GM19023 (cell line): Measurements from ENCODE around the gene SDHAF2.
"Not testable (repeated sequence)": the region's sequence is repeated elsewhere in the genome, so short reads cannot be mapped to it uniquely, and the experiment has no call there.

Source experiments
- ATAC-seq: cut with Tn5 transposase; IDR thresholded peaks from one replicate; pipeline ENCODE4 v1.9.1; 2021; ENCODE audit warnings: mild to moderate bottlenecking, moderate library complexity; ENCODE audit not compliant: unreplicated experiment

SDHAF2 gene

GRCh38 chr11:61475433-61475832 is 45.5 kb downstream of the SDHAF2 start:
- no peak for ATAC-seq

DNA sequence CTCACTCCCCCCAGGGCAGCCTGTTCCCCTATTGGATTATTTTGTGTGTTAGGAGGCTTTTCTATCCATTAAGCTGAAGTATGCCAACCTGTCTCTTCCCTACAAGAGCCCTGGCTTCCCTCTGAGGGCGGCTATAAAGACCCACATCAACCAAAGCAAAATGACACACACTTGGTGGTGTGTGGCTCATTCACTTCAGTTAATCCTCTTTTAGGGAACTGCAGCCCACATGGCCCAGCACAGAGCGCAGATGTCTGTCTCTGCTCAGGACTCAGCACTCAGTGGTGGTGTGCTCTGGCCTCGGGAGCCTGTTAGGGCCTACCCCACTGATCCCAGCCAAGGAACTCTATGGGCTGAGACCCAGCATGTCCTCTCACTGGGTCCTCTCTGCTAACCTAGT is 46.4 kb downstream of the SDHAF2 start:
- ATAC-seq = no peak

- ATAC-seq = no peak
Observed at GRCh38 chr11:61477126-61477525, 47.2 kb downstream of the SDHAF2 start.

DNA sequence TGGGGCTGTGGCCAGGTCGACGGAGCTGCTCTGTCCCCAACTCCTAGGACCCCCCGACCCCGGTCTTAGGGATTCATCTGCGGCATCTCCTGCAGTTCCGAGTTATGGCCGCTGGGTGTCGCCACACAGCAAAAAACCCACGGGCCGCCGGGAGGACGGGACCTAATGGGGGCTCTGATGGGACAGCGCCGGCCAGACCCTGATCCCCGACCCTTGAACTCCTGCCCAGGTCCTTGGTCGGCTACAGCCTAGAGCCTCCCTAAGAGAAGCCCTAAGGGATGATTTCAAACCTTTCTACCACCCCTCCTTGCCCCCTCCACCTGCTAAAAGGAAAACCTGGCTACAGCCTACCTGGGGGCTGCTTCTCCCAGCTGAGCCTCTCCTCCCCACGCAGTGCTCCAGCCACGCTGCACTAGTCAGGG is 47.8 kb downstream of the SDHAF2 start:
- ATAC-seq = no peak

DNA sequence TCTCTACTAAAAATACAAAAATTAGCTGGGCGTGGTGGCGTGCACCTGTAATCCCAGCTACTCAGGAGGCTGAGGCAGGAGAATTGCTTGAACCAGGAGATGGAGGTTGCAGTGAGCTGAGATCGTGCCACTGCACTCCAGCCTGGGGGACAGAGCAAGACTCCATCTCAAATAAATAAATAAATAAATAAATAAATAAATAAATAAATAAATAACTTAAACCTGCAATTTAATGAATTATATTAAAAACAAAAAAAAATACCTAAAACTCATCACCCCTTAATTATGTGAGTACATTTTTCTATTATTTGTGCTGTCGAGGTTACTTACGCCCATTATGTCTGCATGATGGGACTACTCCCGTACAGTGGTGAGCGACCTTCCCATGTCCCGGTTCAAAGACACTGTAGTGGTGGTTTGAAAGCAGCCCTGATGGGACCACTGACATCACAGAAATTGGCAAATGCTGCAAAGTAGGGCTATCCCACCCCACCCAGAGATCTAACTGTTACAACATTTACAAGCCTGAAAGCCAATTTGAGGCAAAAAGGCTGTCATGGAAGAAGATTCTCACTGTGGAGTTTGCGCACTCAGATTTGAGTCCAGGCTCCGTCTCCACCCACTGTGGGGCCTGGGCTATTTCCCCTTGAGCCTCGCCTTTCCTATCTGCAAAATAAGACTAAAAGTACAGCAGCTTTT is 49.6 kb downstream of the SDHAF2 start:
- ATAC-seq = not testable (repeated sequence)

DNA sequence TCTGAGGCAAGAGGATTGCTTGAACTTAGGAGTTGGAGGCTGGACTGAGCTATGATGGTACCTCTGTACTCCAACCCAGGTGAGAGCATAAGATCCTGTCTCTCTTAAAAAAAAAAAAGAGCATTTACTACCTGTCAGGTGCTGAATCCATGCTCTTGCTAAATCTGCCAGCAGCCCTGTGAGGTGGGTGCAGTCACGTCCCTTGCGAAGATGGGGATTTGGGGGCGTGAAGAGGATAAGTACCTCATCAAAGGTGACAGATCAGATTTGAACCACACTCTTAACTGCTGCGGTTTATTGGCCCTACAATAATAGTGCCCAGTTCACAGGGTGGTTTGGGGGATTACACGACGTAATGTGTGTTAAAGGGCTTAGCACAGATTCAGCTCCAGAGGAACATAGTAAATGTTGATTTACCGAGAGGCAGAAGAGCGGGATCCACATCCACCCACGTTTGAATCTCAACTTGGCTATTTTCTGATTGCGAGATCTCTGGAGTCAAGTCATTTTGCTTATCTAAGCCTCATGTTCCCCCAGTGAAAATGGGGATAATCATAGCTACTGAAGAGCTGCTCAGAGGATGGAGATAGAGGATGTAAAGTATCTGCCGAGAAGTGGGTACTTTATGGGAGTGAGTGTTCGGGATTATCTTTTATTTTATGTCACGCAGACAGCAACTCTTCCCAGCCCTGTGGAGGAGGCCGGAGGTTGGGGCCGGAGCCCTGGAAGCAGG is 50.5 kb downstream of the SDHAF2 start:
- ATAC-seq = no peak

DNA sequence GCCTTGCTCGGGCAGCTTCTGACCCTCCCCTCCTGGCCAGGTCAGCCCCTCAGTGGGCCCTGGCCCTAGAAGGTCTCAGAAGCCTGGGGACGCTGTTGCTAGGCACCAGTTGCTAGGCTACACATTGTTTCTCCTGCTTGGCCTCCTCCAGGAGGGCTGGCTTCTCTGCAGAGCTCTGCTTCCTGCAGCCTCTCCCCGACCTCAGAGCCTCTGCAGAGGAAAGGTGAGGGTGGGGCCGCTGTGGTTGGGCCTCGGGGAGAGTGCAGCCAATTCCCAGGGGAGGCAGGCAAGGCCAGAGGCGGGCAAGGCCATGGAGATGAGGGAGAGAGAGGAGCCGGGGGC is 51.0 kb downstream of the SDHAF2 start:
- ATAC-seq = no peak

DNA sequence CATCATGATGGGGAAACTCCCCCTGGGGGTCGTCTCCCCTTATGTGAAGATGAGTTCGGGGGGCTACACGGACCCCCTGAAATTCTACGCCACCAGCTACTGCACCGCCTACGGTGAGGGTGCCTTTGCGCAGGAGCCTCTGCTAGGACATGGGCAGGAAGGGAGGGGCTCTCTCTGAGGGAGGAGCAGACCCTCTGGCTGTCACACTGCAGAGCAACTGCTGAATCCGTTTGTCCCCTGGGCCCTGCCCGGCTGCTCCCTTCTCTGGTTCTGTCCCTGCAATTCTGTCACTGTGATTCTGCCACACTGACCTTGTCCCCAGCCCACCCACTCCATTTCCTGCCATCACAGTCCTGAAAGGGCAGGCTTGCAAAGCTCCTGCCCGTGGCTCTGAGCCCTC is 51.9 kb downstream of the SDHAF2 start:
- ATAC-seq = no peak

GRCh38 chr11:61482513-61482912 is 52.6 kb downstream of the SDHAF2 start:
- ATAC-seq = no peak

DNA sequence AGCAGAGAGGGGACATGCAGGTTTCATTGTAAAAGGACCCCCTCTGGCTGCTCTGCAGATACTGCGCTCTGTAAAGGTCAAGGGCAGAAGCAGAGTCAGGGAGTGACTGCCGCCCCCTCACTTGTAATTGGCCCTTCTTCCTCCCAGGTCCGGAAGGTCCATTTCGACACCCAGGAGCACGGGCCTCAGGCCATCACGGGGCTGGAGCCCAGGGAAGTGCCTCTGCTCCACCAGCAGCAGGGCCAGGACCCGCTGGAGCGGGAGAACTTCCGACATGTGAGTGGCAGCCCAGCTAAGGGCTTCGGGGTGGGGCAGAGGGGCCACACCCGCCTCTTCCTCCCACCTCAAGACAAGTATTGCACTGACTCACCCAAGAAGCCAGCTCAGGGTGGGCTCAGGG is 54.6 kb downstream of the SDHAF2 start:
- no peak for ATAC-seq

DNA sequence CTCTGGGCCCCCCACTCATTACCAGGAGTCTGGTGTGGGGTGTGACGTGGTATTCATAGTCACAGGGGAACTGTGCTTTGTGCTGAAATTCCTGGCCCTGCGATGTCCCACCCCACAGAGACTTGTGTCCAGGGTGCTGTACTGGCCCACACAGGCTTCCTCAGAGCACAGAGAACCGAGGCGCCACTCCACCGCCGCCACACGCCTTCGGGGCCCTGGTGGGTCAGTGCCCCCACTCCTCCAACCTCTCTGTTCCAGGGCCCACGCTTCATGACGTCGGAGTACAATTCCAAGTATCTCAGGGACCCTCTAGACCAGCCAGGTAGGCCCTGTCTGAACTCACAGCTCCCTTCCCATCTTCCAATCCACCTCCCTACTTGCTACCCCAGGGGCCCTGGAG is 55.2 kb downstream of the SDHAF2 start:
- ATAC-seq = no peak

GRCh38 chr11:61486011-61486620 is 56.2 kb downstream of the SDHAF2 start:
- ATAC-seq = no peak

DNA sequence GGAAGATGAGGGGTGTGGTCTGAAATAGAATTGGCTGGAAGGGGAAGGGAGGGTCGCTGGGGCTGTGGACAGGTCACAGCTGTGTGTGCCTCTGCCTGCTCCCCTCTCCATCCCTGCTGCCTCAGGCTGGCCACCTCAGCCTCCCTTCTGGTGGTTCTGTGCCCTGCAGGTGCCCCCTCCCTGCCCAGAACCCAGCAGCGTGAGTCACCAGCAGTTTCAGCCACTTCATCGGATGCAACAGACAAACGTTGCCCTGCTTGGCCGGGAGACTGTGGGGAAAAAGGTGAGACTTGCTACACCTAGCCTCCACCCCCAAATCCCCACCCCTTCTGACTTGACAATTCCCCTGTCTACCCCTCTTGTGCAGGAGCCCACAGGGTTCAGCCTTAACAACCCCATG is 56.9 kb downstream of the SDHAF2 start:
- ATAC-seq = no peak

- no peak for ATAC-seq
Observed at GRCh38 chr11:61487342-61488025, 57.6 kb downstream of the SDHAF2 start.

DNA sequence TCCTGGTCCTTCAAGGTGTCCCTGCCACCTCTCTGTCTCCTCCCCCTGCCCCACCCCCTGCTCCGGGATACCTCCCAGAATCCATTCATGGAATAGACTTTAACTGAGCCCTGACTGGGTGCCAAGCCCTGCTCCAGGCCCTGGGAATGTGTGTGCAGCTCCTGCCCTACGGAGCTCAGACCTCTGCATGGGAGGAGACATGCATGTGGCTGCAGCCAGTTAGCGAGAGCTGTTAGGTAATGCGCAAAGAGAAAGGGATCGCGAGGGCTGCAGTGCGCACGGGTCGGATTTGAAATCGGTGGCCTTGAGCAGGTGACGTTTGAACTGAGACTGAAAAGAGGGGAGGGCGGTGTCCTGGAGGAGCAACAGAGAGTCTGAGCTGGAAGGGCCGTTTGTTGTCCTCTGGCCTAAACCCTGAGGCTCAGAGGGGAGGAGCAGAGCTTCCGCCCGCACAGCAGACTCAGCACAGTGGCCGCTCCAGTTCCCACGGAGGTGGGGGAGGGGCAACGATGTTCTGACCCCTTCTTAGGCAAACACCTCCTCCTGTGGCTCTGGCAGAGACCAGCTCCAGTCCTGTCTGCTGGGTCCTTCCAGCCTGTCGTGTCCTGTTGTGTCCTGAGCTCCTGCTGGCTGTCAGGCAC is 58.8 kb downstream of the SDHAF2 start:
- ATAC-seq = no peak

- ATAC-seq = no peak
Observed at GRCh38 chr11:61489833-61490721, 60.2 kb downstream of the SDHAF2 start.

DNA sequence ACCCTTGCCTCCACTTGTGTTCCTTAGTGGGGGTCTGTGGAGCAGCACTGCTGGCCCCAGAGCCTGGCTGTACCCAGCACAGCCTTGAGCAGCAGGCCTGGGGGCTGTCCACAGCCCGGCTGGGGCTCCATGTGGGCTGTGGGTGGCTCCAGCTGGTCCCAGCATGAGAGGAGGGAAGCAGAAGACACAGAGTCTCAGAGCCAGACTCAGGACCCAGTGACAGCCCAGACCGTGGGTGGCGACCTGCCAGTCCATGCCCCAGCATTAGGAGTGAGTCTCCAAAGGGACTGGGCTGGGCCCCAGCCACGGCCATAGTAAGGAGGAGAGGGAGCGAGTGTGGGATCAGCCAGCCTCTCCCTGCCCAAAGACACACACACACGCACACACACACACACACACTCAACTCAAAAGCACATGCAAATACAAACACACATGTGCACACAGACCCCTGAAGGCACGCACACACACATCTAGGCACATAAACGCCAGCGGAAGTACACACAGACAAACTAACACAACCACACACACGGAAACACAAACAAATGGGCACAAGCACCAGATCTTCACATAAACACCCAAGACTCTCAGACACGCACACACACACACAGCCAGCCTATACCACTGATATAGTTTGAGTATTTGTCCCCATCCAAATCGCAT is 61.9 kb downstream of the SDHAF2 start:
- ATAC-seq = no peak

GRCh38 chr11:61494381-61494961 is 64.5 kb downstream of the SDHAF2 start:
- no peak for ATAC-seq
